Measurements from ENCODE around the gene AP4E1. TPM values are rescaled to one million over a fixed set of nuclear protein-coding genes. Genes with fewer than 3 reads are reported as not detected.
A peak's percentile ranks its signal among the peaks of the same experiment; 100 is the strongest.

The AP4E1 gene
- total and polyA plus RNA-seq, 12 donors, result 2.0 to 11.1 (median 8.8) TPM

GRCh38 chr15:50876260-50876988, 32.1 kb upstream of the AP4E1 start:
- intact Hi-C loops (cut with DNase I), result loop anchor here in 9 of 10 donors (2.0 to 10.0 kb wide), 9 partner anchors 102 to 202 kb away; partner anchors contain the start of genes SPPL2A (in 6 of the 9) and TRPM7 (in 2 of the 9)
- H3K4me3 ChIP-seq, result peak overlapping the region in 9 of 10 donors; percentile 14 to 57 (median 45)
- no peaks in the 10 kb centered on the region for H3K36me3 ChIP-seq
- peak overlapping the region in 3 of 10 donors; percentile 34 to 70 (median 35) for H3K27ac ChIP-seq
- no peak for TF ChIP-seq CTCF (IDR thresholded peaks at IDR 0.05)
- peak in 2 of 8 donors; percentile 13 to 28 for ATAC-seq
- DNase-seq, result no peak
- H3K4me1 ChIP-seq, result peaks cover 0 to 52% (median 0%) of the 10 kb centered on the region in 9 donors
- WGBS, 2 donors, result 75 to 78% methylated on average over 19 of the region's 19 CpGs
- H3K9me3 ChIP-seq, result no peaks in the 10 kb centered on the region
- no peaks in the 10 kb centered on the region for H3K27me3 ChIP-seq

GRCh38 chr15:50876989-50877360, 31.5 kb upstream of the AP4E1 start:
- 0 to 1% methylated on average over 8 of the region's 8 CpGs for WGBS, 2 donors
- intact Hi-C loops (cut with DNase I), result loop anchor here in 9 of 10 donors (1.0 to 10.0 kb wide), 10 partner anchors 102 to 202 kb away; partner anchors contain the start of genes SPPL2A (in 6 of the 9) and TRPM7 (in 2 of the 9)
- H3K4me1 ChIP-seq, result peaks cover 0 to 57% (median 0%) of the 10 kb centered on the region in 9 donors
- H3K27ac ChIP-seq, result peak overlapping the region in 3 of 10 donors; percentile 34 to 70 (median 35)
- TF ChIP-seq CTCF (IDR thresholded peaks at IDR 0.05), result peak; percentile 92 to 98 (median 95)
- peak overlapping the region in 9 of 10 donors; percentile 14 to 57 (median 45) for H3K4me3 ChIP-seq
- DNase-seq (peak in 1 of 2 donors; percentile 84), ATAC-seq (peak; percentile 44 to 84 (median 77))
- H3K36me3 ChIP-seq, result no peaks in the 10 kb centered on the region
- H3K9me3 ChIP-seq, result no peaks in the 10 kb centered on the region
- H3K27me3 ChIP-seq, result no peaks in the 10 kb centered on the region

GRCh38 chr15:50879016-50879617, 29.4 kb upstream of the AP4E1 start:
- Histone ChIP-seq H3K4me3 (no peak overlapping the region), H3K9me3 (no peaks in the 10 kb centered on the region), H3K27me3 (no peaks in the 10 kb centered on the region), H3K27ac (peak overlapping the region in 1 of 10 donors; percentile 46), H3K36me3 (no peaks in the 10 kb centered on the region), H3K4me1 (peaks cover 0 to 67% (median 0%) of the 10 kb centered on the region in 9 donors)
- 77 to 81% methylated on average over 4 of the region's 4 CpGs for WGBS, 2 donors
- DNase-seq, result no peak
- ATAC-seq, result no peak
- intact Hi-C loops (cut with DNase I), result loop anchor here in 8 of 10 donors (2.0 to 10.0 kb wide), 7 partner anchors 104 to 204 kb away; partner anchors contain the start of genes SPPL2A (in 6 of the 8) and TRPM7 (in 2 of the 8)
- no peak for TF ChIP-seq CTCF (IDR thresholded peaks at IDR 0.05)

GRCh38 chr15:50880206-50880605, 28.3 kb upstream of the AP4E1 start:
- H3K27ac ChIP-seq, result peak overlapping the region in 2 of 10 donors; percentile 12 to 82

More at GRCh38 chr15:50880206-50880605, 28.3 kb upstream of the AP4E1 start:
- H3K27me3 ChIP-seq, result no peaks in the 10 kb centered on the region
- no peak for TF ChIP-seq CTCF (IDR thresholded peaks at IDR 0.05)
- no peaks in the 10 kb centered on the region for H3K36me3 ChIP-seq
- peaks cover 3 to 71% (median 6%) of the 10 kb centered on the region in 9 donors for H3K4me1 ChIP-seq
- intact Hi-C loops (cut with DNase I), result no loop called here
- ATAC-seq (no peak), DNase-seq (no peak)
- WGBS, 2 donors, result 94 to 96% methylated on average over 2 of the region's 2 CpGs
- no peaks in the 10 kb centered on the region for H3K9me3 ChIP-seq
- no peak overlapping the region for H3K4me3 ChIP-seq

Measured in heart right ventricle (tissue), 16 donors.